Measurements from ENCODE around the gene ARPC5L.

DNA sequence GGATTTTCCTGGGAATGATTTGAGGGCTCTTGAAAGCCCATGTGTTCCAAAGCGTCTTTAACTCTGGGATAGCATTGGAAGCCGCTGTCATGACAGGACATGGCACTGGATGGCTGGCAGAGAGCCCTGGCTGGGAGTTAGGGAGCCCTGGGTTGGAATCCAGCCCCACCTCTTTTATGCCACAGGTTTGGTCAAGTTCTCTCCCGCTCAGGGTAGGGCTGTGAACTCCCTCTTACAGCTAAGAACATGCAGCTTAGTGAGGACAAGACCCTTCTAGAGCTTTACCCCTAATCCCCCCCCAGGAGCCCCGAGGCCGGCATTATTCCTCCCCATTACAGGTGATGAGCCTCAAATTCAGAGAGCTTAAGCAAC is 47.8 kb upstream of the ARPC5L start:
- TF ChIP-seq, protein P1, sequence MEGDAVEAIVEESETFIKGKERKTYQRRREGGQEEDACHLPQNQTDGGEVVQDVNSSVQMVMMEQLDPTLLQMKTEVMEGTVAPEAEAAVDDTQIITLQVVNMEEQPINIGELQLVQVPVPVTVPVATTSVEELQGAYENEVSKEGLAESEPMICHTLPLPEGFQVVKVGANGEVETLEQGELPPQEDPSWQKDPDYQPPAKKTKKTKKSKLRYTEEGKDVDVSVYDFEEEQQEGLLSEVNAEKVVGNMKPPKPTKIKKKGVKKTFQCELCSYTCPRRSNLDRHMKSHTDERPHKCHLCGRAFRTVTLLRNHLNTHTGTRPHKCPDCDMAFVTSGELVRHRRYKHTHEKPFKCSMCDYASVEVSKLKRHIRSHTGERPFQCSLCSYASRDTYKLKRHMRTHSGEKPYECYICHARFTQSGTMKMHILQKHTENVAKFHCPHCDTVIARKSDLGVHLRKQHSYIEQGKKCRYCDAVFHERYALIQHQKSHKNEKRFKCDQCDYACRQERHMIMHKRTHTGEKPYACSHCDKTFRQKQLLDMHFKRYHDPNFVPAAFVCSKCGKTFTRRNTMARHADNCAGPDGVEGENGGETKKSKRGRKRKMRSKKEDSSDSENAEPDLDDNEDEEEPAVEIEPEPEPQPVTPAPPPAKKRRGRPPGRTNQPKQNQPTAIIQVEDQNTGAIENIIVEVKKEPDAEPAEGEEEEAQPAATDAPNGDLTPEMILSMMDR (IDR thresholded peaks at IDR 0.05), result no peak
- no peak for TF ChIP-seq EP300 (IDR thresholded peaks at IDR 0.05)
- TF ChIP-seq POLR2AphosphoS5 (IDR thresholded peaks at IDR 0.05), result no peak
- TF ChIP-seq POLR2A (IDR thresholded peaks at IDR 0.05), result no peak

Data from upper lobe of left lung (tissue), 4 donors.